ENCODE data around the gene CEP41. TPM values are rescaled to one million over a fixed set of nuclear protein-coding genes. Genes with fewer than 3 reads are reported as not detected.

CEP41 gene
- polyA plus RNA-seq, 1 donor from 2014 or later = 47.0 TPM

GRCh38 chr7:130365511-130366441, 75.0 kb downstream of the CEP41 start:
- Histone ChIP-seq H3K9ac (ENCODE audit: low read length) (peak overlapping the region; percentile 67), H3K27me3 (ENCODE audit: insufficient read depth, low read depth, low read length) (no peaks in the 10 kb centered on the region), H2AFZ (ENCODE audit: low read depth, low read length) (no peak overlapping the region), H3K79me2 (replicated peaks; ENCODE audit: insufficient read depth, low read length) (no peaks in the 10 kb centered on the region), H3K4me3 (ENCODE audit: low read length) (peak overlapping the region; percentile 39), H3K4me2 (ENCODE audit: low read length) (peak overlapping the region; percentile 22), H3K9me2 (ENCODE audit: insufficient read depth, low read length) (no peaks in the 10 kb centered on the region), H3K36me3 (ENCODE audit: insufficient read depth, low read length) (no peaks in the 10 kb centered on the region), H3K27ac (ENCODE audit: low read length) (peak overlapping the region; percentile 95), H3K9me3 (ENCODE audit: low read length) (no peaks in the 10 kb centered on the region), H3F3A (ENCODE audit: insufficient read depth, low read length, poor library complexity, severe bottlenecking) (peaks cover 6% of the 10 kb centered on the region), H4K20me1 (ENCODE audit: insufficient read depth) (no peaks in the 10 kb centered on the region)
- TF ChIP-seq REST (IDR thresholded peaks at IDR 0.05; ENCODE audit: borderline replicate concordance) (peak; percentile 45), EP300 (conservative IDR thresholded peaks at IDR 0.05; ENCODE audit: poor library complexity, severe bottlenecking) (peak; percentile 89), SMC3 (conservative IDR thresholded peaks at IDR 0.05; ENCODE audit: poor library complexity) (peak; percentile 43), RAD21 (conservative IDR thresholded peaks at IDR 0.05) (peak; percentile 40), MXI1 (conservative IDR thresholded peaks at IDR 0.05; ENCODE audit: poor library complexity, severe bottlenecking) (no peak), POLR2AphosphoS5 (IDR thresholded peaks at IDR 0.05) (peak; percentile 63)

- H4K20me1 ChIP-seq (ENCODE audit: insufficient read depth) = no peaks in the 10 kb centered on the region
- peak overlapping the region; percentile 67 for H3K9ac ChIP-seq (ENCODE audit: low read length)
- H3K27ac ChIP-seq (ENCODE audit: low read length) = peak overlapping the region; percentile 95
- H3F3A ChIP-seq (ENCODE audit: insufficient read depth, low read length, poor library complexity, severe bottlenecking) = peaks cover 6% of the 10 kb centered on the region
- H3K9me3 ChIP-seq (ENCODE audit: low read length) = no peaks in the 10 kb centered on the region
- peak overlapping the region; percentile 10 for H3K4me2 ChIP-seq (ENCODE audit: low read length)
- TF ChIP-seq RAD21 (conservative IDR thresholded peaks at IDR 0.05) (no peak), REST (IDR thresholded peaks at IDR 0.05; ENCODE audit: borderline replicate concordance) (no peak), CTCF (IDR thresholded peaks at IDR 0.05; ENCODE audit: poor library complexity, severe bottlenecking) (no peak), EP300 (conservative IDR thresholded peaks at IDR 0.05; ENCODE audit: poor library complexity, severe bottlenecking) (no peak), TAF1 (IDR thresholded peaks at IDR 0.05; ENCODE audit: low read depth) (no peak), SMC3 (conservative IDR thresholded peaks at IDR 0.05; ENCODE audit: poor library complexity) (no peak), MXI1 (conservative IDR thresholded peaks at IDR 0.05; ENCODE audit: poor library complexity, severe bottlenecking) (no peak), POLR2AphosphoS5 (IDR thresholded peaks at IDR 0.05) (no peak), EZH2 (IDR thresholded peaks at IDR 0.05; ENCODE audit: borderline replicate concordance, insufficient read depth, low read length, poor library complexity, severe bottlenecking) (no peak)
- H3K27me3 ChIP-seq (ENCODE audit: insufficient read depth, low read depth, low read length) = no peaks in the 10 kb centered on the region
- H2AFZ ChIP-seq (ENCODE audit: low read depth, low read length) = no peak overlapping the region
- H3K4me3 ChIP-seq (ENCODE audit: low read length) = peak overlapping the region; percentile 39
- no peaks in the 10 kb centered on the region for H3K79me2 ChIP-seq (replicated peaks; ENCODE audit: insufficient read depth, low read length)
- H3K9me2 ChIP-seq (ENCODE audit: insufficient read depth, low read length) = no peaks in the 10 kb centered on the region
- no peaks in the 10 kb centered on the region for H3K36me3 ChIP-seq (ENCODE audit: insufficient read depth, low read length)
These were observed 75.7 kb downstream of the CEP41 start for GRCh38 chr7:130365088-130365487.

Data from neural cell (in vitro differentiated cells).